Measurements from ENCODE around the gene APOBEC3C. TPM values are rescaled to one million over a fixed set of nuclear protein-coding genes. Genes with fewer than 3 reads are reported as not detected.

The APOBEC3C gene
- total and polyA plus RNA-seq, 8 donors: 1.2 to 15.4 (median 7.7) TPM

DNA sequence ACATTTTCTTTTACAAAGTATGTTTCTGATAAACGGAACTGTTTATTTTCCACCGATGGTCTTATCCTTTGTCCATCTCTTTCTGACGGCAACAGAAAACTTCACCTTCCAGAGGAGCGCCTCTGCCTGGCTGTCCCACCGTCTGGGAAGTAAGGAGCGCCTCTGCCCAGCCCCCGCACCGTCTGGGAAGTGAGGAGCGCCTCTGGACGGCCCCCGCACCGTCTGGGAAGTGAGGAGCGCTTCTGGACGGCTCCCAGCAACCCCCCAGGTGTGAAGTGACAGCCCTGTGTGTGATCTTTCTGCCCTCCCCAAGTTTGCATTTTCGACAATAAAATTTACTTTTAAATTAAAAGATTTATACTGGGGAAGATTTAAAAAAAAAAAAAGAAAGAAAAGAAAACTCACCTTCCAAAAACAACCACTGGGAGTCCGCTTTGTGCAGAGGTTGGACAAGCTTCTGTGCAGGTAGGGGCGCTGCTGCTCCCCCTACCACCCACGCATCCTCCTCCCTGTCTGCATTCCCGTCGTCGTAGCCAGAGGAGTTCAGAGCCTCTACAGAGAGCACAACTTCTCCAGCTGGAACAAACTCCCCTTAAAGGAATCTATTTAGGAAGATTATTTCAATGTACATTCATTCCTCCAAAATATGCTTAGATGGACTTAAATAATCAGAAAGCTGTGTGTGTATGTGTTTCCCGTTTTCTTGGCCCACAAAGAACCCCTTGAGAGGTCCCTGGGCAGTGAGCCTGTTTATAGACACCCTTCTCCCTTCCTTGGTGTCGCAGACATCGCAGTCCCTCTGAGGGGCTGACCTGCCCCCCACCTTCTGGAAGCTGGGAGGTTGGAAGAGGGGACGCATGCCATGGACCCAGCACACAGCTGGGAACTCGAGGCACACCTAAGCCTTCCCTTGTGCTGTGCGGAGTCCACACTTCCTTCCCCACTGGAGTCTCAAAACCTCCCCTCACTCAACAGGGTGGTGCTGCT, 32.8 kb upstream of the APOBEC3C start:
- no peak for TF ChIP-seq POLR2A (IDR thresholded peaks at IDR 0.05)
- TF ChIP-seq CTCF (IDR thresholded peaks at IDR 0.05): peak in 1 of 7 experiments; percentile 30
- peak in 1 of 3 donors; percentile 11 for TF ChIP-seq POLR2AphosphoS5 (IDR thresholded peaks at IDR 0.05)
- Histone ChIP-seq H3K36me3 (no peaks in the 10 kb centered on the region), H3K27me3 (no peaks in the 10 kb centered on the region), H3K27ac (peak overlapping the region in 4 of 5 donors; percentile 33 to 84 (median 68)), H3K9me3 (no peaks in the 10 kb centered on the region), H3K4me1 (peaks cover 0 to 32% (median 16%) of the 10 kb centered on the region in 4 donors), H3K4me3 (peak overlapping the region in 3 of 4 donors; percentile 40 to 53 (median 43))
- peak in 1 of 2 donors; percentile 74 for DNase-seq
- 22 to 26% (median 25%) methylated on average over 27 of the region's 27 CpGs; no CpG with 5 or more reads in 1 of the 5 donors for WGBS, 5 donors
- intact Hi-C loops (cut with DNase I; ENCODE audit: low total_unique reads): no loop called here

DNA sequence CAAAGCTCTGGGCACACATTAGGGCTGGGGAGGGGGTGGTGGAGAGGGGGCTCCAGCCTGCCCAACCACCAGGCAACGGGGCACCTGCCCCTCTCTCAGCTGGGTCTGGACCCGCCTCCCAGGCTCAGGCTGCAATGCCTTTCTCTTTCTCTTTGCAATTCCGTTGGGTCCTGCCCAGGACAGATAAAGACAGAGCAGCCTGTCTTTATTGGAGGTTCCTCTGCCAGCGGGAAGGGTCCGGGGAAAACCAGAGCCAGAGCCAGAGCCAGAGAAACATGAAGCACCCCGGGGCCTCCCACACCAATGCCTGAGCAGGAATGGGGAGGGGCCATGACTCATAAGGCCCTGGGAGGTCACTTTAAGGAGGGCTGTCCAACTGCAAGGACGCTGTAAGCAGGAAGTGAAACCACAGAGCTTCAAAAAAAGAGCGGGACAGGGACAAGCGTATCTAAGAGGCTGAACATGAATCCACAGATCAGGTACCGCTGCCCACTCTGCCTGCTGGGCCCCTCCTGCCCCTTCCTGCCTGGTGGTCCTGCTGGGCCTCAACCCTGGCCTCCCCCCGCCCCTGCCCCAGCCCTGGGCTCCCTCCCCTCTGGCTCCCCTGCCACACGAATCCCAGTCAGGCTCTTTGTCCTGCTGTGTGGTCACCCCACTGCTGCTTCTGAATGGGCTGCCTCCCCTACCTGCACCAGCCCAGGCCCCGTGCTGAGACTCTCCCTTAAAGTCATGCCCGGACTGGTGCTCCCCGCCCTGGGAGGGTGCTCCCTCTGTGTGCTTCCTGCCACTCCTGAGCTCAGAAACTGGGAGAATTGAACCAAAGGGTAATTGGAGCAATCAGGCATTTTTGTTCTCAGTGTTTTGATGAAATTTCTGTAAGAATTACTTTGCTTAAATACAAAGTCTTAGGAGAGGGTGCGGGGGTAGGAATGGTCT, 31.8 kb upstream of the APOBEC3C start, which contains the start of gene APOBEC3B:
TSS of gene APOBEC3B (plus strand) at position 356 of the 936 bp plus-strand sequence. CDS start at position 463, 107 bp downstream.
- DNase-seq: peak; percentile 87 to 94
- peak within 1 kb of the TSS in 4 of 5 donors; percentile 33 to 84 (median 68) for H3K27ac ChIP-seq
- H3K9me3 ChIP-seq: no peaks in the 10 kb centered on the region
- 7 to 12% (median 10%) methylated on average over 15 to 16 of the region's 16 CpGs; no CpG with 5 or more reads in 1 of the 5 donors for WGBS, 5 donors
- intact Hi-C loops (cut with DNase I; ENCODE audit: low total_unique reads): no loop called here
- no peaks in the 10 kb centered on the region for H3K27me3 ChIP-seq
- peak within 1 kb of the TSS in 3 of 4 donors; percentile 40 to 53 (median 43) for H3K4me3 ChIP-seq
- peaks cover 0 to 32% (median 16%) of the 10 kb centered on the region in 4 donors for H3K4me1 ChIP-seq
- TF ChIP-seq CTCF (IDR thresholded peaks at IDR 0.05) (no peak), EP300 (IDR thresholded peaks at IDR 0.05) (no peak), POLR2A (IDR thresholded peaks at IDR 0.05) (no peak), POLR2AphosphoS5 (IDR thresholded peaks at IDR 0.05) (peak in 2 of 3 donors; percentile 42 to 82)
- H3K36me3 ChIP-seq: no peaks in the 10 kb centered on the region

- WGBS, 5 donors: 91 to 96% (median 91%) methylated on average over 2 of the region's 2 CpGs; no CpG with 5 or more reads in 1 of the 5 donors
Measured at GRCh38 chr22:38984224-38984623, 29.8 kb upstream of the APOBEC3C start.

More at GRCh38 chr22:38984224-38984623, 29.8 kb upstream of the APOBEC3C start:
- Histone ChIP-seq H3K9me3 (no peaks in the 10 kb centered on the region), H3K4me1 (peaks cover 0 to 32% (median 16%) of the 10 kb centered on the region in 4 donors), H3K36me3 (no peaks in the 10 kb centered on the region), H3K4me3 (no peak overlapping the region), H3K27ac (peak overlapping the region in 2 of 5 donors; percentile 23 to 46), H3K27me3 (no peaks in the 10 kb centered on the region)
- intact Hi-C loops (cut with DNase I; ENCODE audit: low total_unique reads): no loop called here
- no peak for TF ChIP-seq POLR2AphosphoS5 (IDR thresholded peaks at IDR 0.05)
- no peak for TF ChIP-seq EP300 (IDR thresholded peaks at IDR 0.05)
- no peak for TF ChIP-seq POLR2A (IDR thresholded peaks at IDR 0.05)
- no peak for TF ChIP-seq CTCF (IDR thresholded peaks at IDR 0.05)
- DNase-seq: no peak

All from stomach (tissue), 9 donors.